ENCODE measurements around the gene CDYL. TPM values are rescaled to one million over a fixed set of nuclear protein-coding genes. Genes with fewer than 3 reads are reported as not detected.
"Not testable (repeated sequence)": the region's sequence is repeated elsewhere in the genome, so short reads cannot be mapped to it uniquely, and the experiment has no call there.

The CDYL gene
- total and polyA plus RNA-seq, 8 donors, result 26.9 to 32.3 (median 29.1) TPM

- H3K27ac ChIP-seq, result no peak overlapping the region
- no peak overlapping the region for H3K4me3 ChIP-seq
- H3K9me3 ChIP-seq, result peaks cover 0 to 20% of the 10 kb centered on the region in 2 donors
- intact Hi-C loops (cut with DNase I), result no loop called here
- no peaks in the 10 kb centered on the region for H3K4me1 ChIP-seq
- H3K36me3 ChIP-seq, result no peaks in the 10 kb centered on the region
- no peak for DNase-seq
- ATAC-seq, result no peak
- TF ChIP-seq, protein P1, sequence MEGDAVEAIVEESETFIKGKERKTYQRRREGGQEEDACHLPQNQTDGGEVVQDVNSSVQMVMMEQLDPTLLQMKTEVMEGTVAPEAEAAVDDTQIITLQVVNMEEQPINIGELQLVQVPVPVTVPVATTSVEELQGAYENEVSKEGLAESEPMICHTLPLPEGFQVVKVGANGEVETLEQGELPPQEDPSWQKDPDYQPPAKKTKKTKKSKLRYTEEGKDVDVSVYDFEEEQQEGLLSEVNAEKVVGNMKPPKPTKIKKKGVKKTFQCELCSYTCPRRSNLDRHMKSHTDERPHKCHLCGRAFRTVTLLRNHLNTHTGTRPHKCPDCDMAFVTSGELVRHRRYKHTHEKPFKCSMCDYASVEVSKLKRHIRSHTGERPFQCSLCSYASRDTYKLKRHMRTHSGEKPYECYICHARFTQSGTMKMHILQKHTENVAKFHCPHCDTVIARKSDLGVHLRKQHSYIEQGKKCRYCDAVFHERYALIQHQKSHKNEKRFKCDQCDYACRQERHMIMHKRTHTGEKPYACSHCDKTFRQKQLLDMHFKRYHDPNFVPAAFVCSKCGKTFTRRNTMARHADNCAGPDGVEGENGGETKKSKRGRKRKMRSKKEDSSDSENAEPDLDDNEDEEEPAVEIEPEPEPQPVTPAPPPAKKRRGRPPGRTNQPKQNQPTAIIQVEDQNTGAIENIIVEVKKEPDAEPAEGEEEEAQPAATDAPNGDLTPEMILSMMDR (IDR thresholded peaks at IDR 0.05), result no peak
- no peaks in the 10 kb centered on the region for H3K27me3 ChIP-seq
Observed at GRCh38 chr6:4822476-4822875, 46.3 kb downstream of the CDYL start.

GRCh38 chr6:4828187-4828698 is 52.0 kb downstream of the CDYL start:
- Histone ChIP-seq H3K4me3 (no peak overlapping the region), H3K9me3 (peaks cover 0 to 50% of the 10 kb centered on the region in 2 donors), H3K4me1 (no peaks in the 10 kb centered on the region), H3K27me3 (no peaks in the 10 kb centered on the region), H3K27ac (no peak overlapping the region), H3K36me3 (no peaks in the 10 kb centered on the region)
- TF ChIP-seq, protein P1 (IDR thresholded peaks at IDR 0.05), result no peak
- DNase-seq, result no peak
- intact Hi-C loops (cut with DNase I), result no loop called here
- no peak for ATAC-seq

DNA sequence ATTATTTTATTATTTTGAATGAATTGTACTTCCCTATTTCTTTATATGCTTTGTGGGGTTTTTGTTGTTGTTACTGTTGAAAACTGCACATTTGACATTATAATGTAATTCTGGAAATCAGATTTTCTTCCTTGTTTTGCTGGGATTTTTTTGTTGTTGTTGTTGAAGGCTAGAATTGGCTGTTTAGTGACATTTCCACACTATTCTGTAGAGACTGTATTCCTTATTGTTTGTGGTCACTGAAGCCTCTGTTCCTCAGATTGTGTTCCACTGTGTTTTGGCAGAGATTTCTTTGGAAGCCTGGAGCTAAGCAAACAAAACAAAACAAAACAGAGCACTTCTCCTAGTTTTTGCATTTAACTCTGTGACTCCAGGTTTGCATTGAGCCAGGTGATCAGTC is 52.9 kb downstream of the CDYL start:
- no peak for ATAC-seq
- Histone ChIP-seq H3K9me3 (peaks cover 0 to 50% of the 10 kb centered on the region in 2 donors), H3K27ac (no peak overlapping the region), H3K27me3 (no peaks in the 10 kb centered on the region), H3K4me1 (no peaks in the 10 kb centered on the region), H3K4me3 (no peak overlapping the region), H3K36me3 (no peaks in the 10 kb centered on the region)
- intact Hi-C loops (cut with DNase I), result no loop called here
- no peak for DNase-seq
- TF ChIP-seq, protein P1 (IDR thresholded peaks at IDR 0.05), result no peak

DNA sequence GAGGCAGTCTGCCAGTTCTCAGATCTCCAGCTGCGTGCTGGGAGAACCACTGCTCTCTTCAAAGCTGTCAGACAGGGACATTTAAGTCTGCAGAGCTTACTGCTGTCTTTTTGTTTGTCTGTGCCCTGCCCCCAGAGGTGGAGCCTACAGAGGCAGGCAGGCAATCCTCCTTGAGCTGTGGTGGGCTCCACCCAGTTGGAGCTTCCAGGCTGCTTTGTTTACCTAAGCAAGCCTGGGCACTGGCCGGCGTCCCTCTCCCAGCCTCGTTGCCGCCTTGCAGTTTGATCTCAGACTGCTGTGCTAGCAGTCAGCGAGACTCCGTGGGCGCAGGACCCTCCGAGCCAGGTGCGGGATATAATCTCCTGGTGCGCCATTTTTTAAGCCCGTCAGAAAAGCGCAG is 59.3 kb downstream of the CDYL start:
- H3K36me3 ChIP-seq; H3K27ac ChIP-seq; intact Hi-C loops (cut with DNase I); H3K4me3 ChIP-seq; H3K27me3 ChIP-seq; ATAC-seq; DNase-seq; H3K4me1 ChIP-seq: not testable (repeated sequence)
- peaks cover 0 to 25% of the 10 kb centered on the region in 2 donors for H3K9me3 ChIP-seq

- intact Hi-C loops (cut with DNase I), result no loop called here
- TF ChIP-seq, protein P1 (IDR thresholded peaks at IDR 0.05), result no peak
- DNase-seq (no peak), ATAC-seq (no peak)
- peaks cover 0 to 45% of the 10 kb centered on the region in 2 donors for H3K9me3 ChIP-seq
- H3K36me3 ChIP-seq, result no peaks in the 10 kb centered on the region
- no peaks in the 10 kb centered on the region for H3K27me3 ChIP-seq
- H3K27ac ChIP-seq, result no peak overlapping the region
- H3K4me3 ChIP-seq, result no peak overlapping the region
- H3K4me1 ChIP-seq, result no peaks in the 10 kb centered on the region
Observed at GRCh38 chr6:4840169-4840568, 64.0 kb downstream of the CDYL start.

DNA sequence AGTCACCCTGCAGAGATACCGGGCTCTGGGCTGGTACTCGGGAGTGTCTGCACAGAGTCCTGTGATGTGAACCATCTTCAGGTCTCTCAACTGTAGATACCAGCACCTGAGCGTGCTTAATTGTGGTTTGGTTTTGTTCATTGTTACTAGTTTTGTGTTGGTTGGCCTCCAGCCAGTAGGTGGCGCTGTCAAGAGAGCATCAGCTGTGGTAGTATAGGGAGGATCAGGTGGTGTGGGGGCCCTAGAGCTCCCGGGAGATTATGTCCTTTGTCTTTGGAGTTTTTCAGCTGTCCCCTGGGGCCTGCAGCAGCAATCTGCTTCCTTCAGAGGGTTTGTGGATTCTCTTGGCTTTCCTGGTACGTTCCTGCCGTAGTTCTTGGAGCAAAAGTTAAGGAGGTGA is 67.9 kb downstream of the CDYL start:
- H3K27ac ChIP-seq, result no peak overlapping the region
- peaks cover under 1 to 3% of the 10 kb centered on the region in 2 donors for H3K4me1 ChIP-seq
- H3K27me3 ChIP-seq, result no peaks in the 10 kb centered on the region
- ATAC-seq (no peak), DNase-seq (no peak)
- peaks cover 0 to 35% of the 10 kb centered on the region in 2 donors for H3K9me3 ChIP-seq
- no peaks in the 10 kb centered on the region for H3K36me3 ChIP-seq
- TF ChIP-seq, protein P1 (IDR thresholded peaks at IDR 0.05), result no peak
- intact Hi-C loops (cut with DNase I), result no loop called here
- H3K4me3 ChIP-seq, result no peak overlapping the region

Data from left lung (tissue), 10 donors.